ENCODE data around the gene PIN1.

DNA sequence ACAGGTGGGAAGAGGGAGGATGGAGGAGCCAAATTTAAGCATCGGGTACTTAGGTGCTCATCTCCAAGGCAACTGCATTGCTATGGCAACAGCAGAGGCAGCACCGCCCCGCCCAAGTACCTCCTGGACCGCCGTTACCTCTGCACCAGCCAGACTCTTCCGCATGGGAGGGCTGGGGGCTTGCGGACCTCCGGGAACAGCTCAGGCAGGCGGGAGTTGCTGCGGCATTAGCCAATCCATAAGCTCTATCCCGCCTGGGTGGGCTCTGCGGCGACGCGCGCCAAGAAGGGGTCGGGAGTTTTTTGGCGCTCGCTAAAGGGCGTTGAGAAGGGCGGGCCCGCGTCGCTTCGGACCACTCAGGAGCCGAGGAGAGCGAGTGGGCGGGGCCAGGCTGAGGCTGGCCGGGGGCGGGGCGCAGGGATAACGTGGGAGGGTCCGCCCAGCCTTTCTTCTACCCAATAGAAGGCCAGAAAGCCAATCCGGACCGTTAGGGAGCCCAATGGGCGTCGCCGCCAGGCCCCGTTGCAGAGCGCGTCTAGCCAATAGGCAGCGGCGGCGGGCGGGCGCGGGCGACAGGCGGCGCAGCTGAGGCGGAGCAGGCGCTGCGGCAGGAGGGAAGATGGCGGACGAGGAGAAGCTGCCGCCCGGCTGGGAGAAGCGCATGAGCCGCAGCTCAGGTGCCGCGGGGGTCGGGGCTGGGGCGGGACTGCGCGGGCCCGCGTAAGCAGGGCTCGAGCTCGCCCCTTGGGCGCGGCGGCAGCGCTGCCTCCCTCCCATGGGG lies at the start of gene PIN1:
- TF ChIP-seq, protein P1, sequence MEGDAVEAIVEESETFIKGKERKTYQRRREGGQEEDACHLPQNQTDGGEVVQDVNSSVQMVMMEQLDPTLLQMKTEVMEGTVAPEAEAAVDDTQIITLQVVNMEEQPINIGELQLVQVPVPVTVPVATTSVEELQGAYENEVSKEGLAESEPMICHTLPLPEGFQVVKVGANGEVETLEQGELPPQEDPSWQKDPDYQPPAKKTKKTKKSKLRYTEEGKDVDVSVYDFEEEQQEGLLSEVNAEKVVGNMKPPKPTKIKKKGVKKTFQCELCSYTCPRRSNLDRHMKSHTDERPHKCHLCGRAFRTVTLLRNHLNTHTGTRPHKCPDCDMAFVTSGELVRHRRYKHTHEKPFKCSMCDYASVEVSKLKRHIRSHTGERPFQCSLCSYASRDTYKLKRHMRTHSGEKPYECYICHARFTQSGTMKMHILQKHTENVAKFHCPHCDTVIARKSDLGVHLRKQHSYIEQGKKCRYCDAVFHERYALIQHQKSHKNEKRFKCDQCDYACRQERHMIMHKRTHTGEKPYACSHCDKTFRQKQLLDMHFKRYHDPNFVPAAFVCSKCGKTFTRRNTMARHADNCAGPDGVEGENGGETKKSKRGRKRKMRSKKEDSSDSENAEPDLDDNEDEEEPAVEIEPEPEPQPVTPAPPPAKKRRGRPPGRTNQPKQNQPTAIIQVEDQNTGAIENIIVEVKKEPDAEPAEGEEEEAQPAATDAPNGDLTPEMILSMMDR (IDR thresholded peaks at IDR 0.05) = peak; percentile 44 to 93 (median 75)
- no peak for TF ChIP-seq POLR2A (IDR thresholded peaks at IDR 0.05)

Data from prostate gland (tissue), 2 donors.